ENCODE measurements around the gene P3H3. TPM values are rescaled to one million over a fixed set of nuclear protein-coding genes. Genes with fewer than 3 reads are reported as not detected.

Gene P3H3
- total and polyA plus RNA-seq, 2 experiments from 2014 or later: 16.4 to 38.2 TPM

DNA sequence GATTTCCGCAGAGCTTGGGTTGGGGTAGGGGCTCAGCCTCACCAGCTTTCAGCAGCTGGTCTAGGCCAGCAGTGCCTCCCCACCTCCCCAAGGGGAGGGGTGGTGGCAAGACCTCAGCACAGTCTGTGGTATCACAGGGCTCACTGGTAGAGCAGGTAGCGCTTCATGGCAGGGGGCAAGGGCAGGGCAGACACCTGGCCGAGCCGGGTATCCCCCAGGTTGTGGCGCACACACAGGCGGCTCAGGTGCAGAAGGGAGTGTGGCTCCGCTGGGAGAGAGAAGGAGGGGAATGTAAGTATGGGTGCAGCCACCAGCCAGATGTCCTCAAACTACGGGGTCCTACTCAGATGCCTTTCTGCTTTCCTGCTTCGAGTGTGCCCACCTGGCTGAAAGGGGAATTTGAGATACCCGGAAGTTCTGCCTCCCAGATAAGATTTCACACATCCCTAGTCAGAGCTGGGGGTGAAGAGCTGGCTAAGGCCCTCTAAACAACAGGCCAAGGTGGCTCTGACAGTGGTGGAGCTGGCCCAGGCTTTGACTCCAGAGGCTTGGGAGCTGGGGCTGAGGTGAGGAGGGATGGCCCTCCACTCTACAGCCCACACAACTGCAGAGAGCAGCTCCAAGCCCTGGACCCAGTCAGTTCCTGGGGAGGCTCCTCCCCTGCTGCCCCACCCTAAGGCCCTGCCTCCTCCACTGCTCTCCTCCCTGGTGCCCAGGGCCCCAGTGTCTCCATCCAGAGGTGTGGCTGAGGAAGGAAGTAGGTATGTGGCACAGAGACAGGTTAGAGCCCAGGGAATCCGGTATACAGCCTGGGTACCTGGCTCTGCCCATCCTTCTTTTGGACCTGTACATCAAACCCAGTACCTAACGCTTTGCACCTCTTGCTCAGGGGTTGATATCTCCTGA is 43.1 kb downstream of the P3H3 start:
- ATAC-seq: peak; percentile 3
- Histone ChIP-seq H3K27ac (ENCODE audit: low read depth) (peak overlapping the region; percentile 79; the same call in 1 of the 2 replicates), H3K27me3 (ENCODE audit: insufficient read depth) (no peaks in the 10 kb centered on the region), H3K9me2 (ENCODE audit: insufficient read depth) (no peaks in the 10 kb centered on the region), H3K4me2 (peak overlapping the region; percentile 100), H3K4me1 (ENCODE audit: insufficient read depth) (peaks cover 47% of the 10 kb centered on the region), H3K36me3 (ENCODE audit: insufficient read depth) (peaks cover 14% of the 10 kb centered on the region; the same call in 1 of the 2 replicates), H3F3A (replicated peaks; ENCODE audit: low read depth) (peaks cover 67% of the 10 kb centered on the region), H2AFZ (no peak overlapping the region), H4K20me1 (replicated peaks; ENCODE audit: insufficient read depth) (peaks cover 32% of the 10 kb centered on the region), H3K4me3 (peak overlapping the region; percentile 99), H3K79me2 (replicated peaks; ENCODE audit: insufficient read depth) (peaks cover 33% of the 10 kb centered on the region)
- no peak overlapping the region for H3K27ac Mint-ChIP-seq
- H3K36me3 Mint-ChIP-seq (ENCODE audit: low read depth): peaks cover 48% of the 10 kb centered on the region
- TF ChIP-seq POLR2AphosphoS5 (IDR thresholded peaks at IDR 0.05; ENCODE audit: low read depth) (peak; percentile 43), NANOG (IDR thresholded peaks at IDR 0.05; ENCODE audit: borderline replicate concordance) (no peak)
- H3K9me3 Mint-ChIP-seq: no peaks in the 10 kb centered on the region; the same call in 1 of the 3 replicates
- H3K27me3 Mint-ChIP-seq (ENCODE audit: insufficient read depth, low read depth, poor library complexity): peaks cover 48% of the 10 kb centered on the region
- DNase-seq (ENCODE audit: low spot score): peak; percentile 36
- peaks cover 47% of the 10 kb centered on the region for H3K4me1 Mint-ChIP-seq
- H3K4me3 Mint-ChIP-seq: peak overlapping the region; percentile 92

GRCh38 chr12:6872073-6873048 is 44.2 kb downstream of the P3H3 start:
- ATAC-seq (peak; percentile 38), DNase-seq (ENCODE audit: low spot score) (peak; percentile 90)
- no peaks in the 10 kb centered on the region for H3K9me2 ChIP-seq (ENCODE audit: insufficient read depth)
- H3K27ac ChIP-seq (ENCODE audit: low read depth): peak overlapping the region; percentile 87
- H4K20me1 ChIP-seq (replicated peaks; ENCODE audit: insufficient read depth): peaks cover 29% of the 10 kb centered on the region
- H3K27me3 Mint-ChIP-seq (ENCODE audit: insufficient read depth, low read depth, poor library complexity): peaks cover 44% of the 10 kb centered on the region
- TF ChIP-seq, protein P1, sequence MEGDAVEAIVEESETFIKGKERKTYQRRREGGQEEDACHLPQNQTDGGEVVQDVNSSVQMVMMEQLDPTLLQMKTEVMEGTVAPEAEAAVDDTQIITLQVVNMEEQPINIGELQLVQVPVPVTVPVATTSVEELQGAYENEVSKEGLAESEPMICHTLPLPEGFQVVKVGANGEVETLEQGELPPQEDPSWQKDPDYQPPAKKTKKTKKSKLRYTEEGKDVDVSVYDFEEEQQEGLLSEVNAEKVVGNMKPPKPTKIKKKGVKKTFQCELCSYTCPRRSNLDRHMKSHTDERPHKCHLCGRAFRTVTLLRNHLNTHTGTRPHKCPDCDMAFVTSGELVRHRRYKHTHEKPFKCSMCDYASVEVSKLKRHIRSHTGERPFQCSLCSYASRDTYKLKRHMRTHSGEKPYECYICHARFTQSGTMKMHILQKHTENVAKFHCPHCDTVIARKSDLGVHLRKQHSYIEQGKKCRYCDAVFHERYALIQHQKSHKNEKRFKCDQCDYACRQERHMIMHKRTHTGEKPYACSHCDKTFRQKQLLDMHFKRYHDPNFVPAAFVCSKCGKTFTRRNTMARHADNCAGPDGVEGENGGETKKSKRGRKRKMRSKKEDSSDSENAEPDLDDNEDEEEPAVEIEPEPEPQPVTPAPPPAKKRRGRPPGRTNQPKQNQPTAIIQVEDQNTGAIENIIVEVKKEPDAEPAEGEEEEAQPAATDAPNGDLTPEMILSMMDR (conservative IDR thresholded peaks at IDR 0.05; ENCODE audit: low read depth in 2 of 2): peak; percentile 80 to 97
- no peak for TF ChIP-seq EZH2phosphoT487 (IDR thresholded peaks at IDR 0.05; ENCODE audit: unreplicated experiment)
- TF ChIP-seq POLR2AphosphoS5 (IDR thresholded peaks at IDR 0.05; ENCODE audit: low read depth): peak; percentile 68
- peak; percentile 55; the same call in 1 of the 2 replicates for TF ChIP-seq CREB1 (CRISPR knock-in tag; IDR thresholded peaks at IDR 0.05; ENCODE audit: low read depth)
- peak; percentile 35; the same call in 1 of the 2 replicates for TF ChIP-seq ETS1 (IDR thresholded peaks at IDR 0.05)
- H3K36me3 Mint-ChIP-seq (ENCODE audit: low read depth): peaks cover 49% of the 10 kb centered on the region
- no peak overlapping the region for H2AFZ ChIP-seq
- H3K27me3 ChIP-seq (ENCODE audit: insufficient read depth): no peaks in the 10 kb centered on the region
- H3F3A ChIP-seq (replicated peaks; ENCODE audit: low read depth): peaks cover 60% of the 10 kb centered on the region
- peak overlapping the region; percentile 93; the same call in 1 of the 2 replicates for H3K27ac Mint-ChIP-seq
- peak overlapping the region; percentile 100 for H3K4me2 ChIP-seq
- H3K79me2 ChIP-seq (replicated peaks; ENCODE audit: insufficient read depth): peaks cover 33% of the 10 kb centered on the region
- peaks cover 43% of the 10 kb centered on the region for H3K4me1 Mint-ChIP-seq
- no peaks in the 10 kb centered on the region; the same call in 1 of the 3 replicates for H3K9me3 Mint-ChIP-seq
- H3K4me3 ChIP-seq: peak overlapping the region; percentile 99
- H3K4me3 Mint-ChIP-seq: peak overlapping the region; percentile 92
- peaks cover 41% of the 10 kb centered on the region for H3K4me1 ChIP-seq (ENCODE audit: insufficient read depth)
- H3K36me3 ChIP-seq (ENCODE audit: insufficient read depth): peaks cover 14% of the 10 kb centered on the region; the same call in 1 of the 2 replicates
